Loucy (cell line): ENCODE measurements around the gene IL12RB2.

Experiments
- H2AFZ ChIP-seq: fragments of 200-600 bp; sonication (generic); 2 replicates; pipeline ENCODE4 v1.6.0; 2016; ENCODE audit warnings: antibody characterized with exemption, mild to moderate bottlenecking, low read length, moderate library complexity
- H3F3A ChIP-seq: fragments of 200-600 bp; 2 replicates; pipeline ENCODE4 v1.6.0; 2016; ENCODE audit warnings: antibody characterized with exemption, low read depth, mild to moderate bottlenecking
- H3K27me3 ChIP-seq: fragments of 200-600 bp; sonication (generic); 2 replicates; pipeline ENCODE4 v1.6.1; 2014; ENCODE audit warnings: low read length, mild to moderate bottlenecking; ENCODE audit not compliant: insufficient read depth, poor library complexity, severe bottlenecking
- H3K36me3 ChIP-seq: fragments of 200-600 bp; sonication (generic); 2 replicates; pipeline ENCODE4 v1.6.1; 2016; ENCODE audit warnings: low read length; ENCODE audit not compliant: insufficient read depth
- H3K4me1 ChIP-seq: fragments of 200-600 bp; sonication (generic); 2 replicates; pipeline ENCODE4 v1.5.1; 2014; ENCODE audit warnings: low read length, mild to moderate bottlenecking; ENCODE audit not compliant: insufficient read depth, poor library complexity, severe bottlenecking
- H3K4me2 ChIP-seq: fragments of 200-600 bp; sonication (generic); 2 replicates; pipeline ENCODE4 v1.6.0; 2014; ENCODE audit warnings: antibody characterized with exemption, low read length, low read depth, mild to moderate bottlenecking; ENCODE audit not compliant: poor library complexity, severe bottlenecking
- H3K4me3 ChIP-seq: fragments of 200-600 bp; sonication (generic); 2 replicates; pipeline ENCODE4 v1.5.1; 2014; ENCODE audit warnings: low read length, mild to moderate bottlenecking, mixed read lengths; ENCODE audit not compliant: poor library complexity, severe bottlenecking
- H3K79me2 ChIP-seq: fragments of 200-600 bp; sonication (generic); 2 replicates; pipeline ENCODE4 v1.6.1; 2014; ENCODE audit warnings: low read length; ENCODE audit not compliant: insufficient read depth
- H3K9ac ChIP-seq: fragments of 200-600 bp; sonication (generic); 2 replicates; pipeline ENCODE4 v1.6.0; 2014; ENCODE audit warnings: mild to moderate bottlenecking, low read depth, low read length, moderate library complexity; ENCODE audit not compliant: poor library complexity, severe bottlenecking
- H3K9me2 ChIP-seq: fragments of 200-600 bp; sonication (generic); replicated peaks from 2 replicates; pipeline ENCODE4 v1.6.1; 2016; ENCODE audit warnings: low read depth, low read length, mixed read lengths
- H3K9me3 ChIP-seq: fragments of 200-600 bp; sonication (generic); 2 replicates; pipeline ENCODE4 v1.6.1; 2014; ENCODE audit warnings: mild to moderate bottlenecking, antibody characterized with exemption, low read length, low read depth; ENCODE audit not compliant: insufficient read depth
- H4K20me1 ChIP-seq: fragments of 200-600 bp; sonication (generic); 2 replicates; pipeline ENCODE4 v1.6.0; 2014; ENCODE audit warnings: antibody characterized with exemption, low read length, mild to moderate bottlenecking; ENCODE audit not compliant: insufficient read depth, poor library complexity, severe bottlenecking
- CTCF ChIP-seq: fragments of 200-600 bp; sonication (generic); conservative IDR thresholded peaks from 2 replicates; pipeline ENCODE4 v1.5.1; 2014; ENCODE audit warnings: mild to moderate bottlenecking, antibody characterized with exemption, low read length
- EZH2phosphoT487 ChIP-seq: fragments of 200-600 bp; IDR thresholded peaks from 2 replicates; pipeline ENCODE4 v1.6.1; 2018; ENCODE audit warnings: antibody characterized with exemption, mild to moderate bottlenecking, moderate library complexity, borderline replicate concordance

Gene IL12RB2

GRCh38 chr1:67359592-67359991, 51.9 kb downstream of the IL12RB2 start:
- H3K79me2 ChIP-seq, result no peaks in the 10 kb centered on the region
- H3K36me3 ChIP-seq, result no peaks in the 10 kb centered on the region
- no peak for TF ChIP-seq CTCF
- TF ChIP-seq EZH2phosphoT487, result no peak

GRCh38 chr1:67361641-67362040, 54.0 kb downstream of the IL12RB2 start:
- H3K27me3 ChIP-seq, result no peaks in the 10 kb centered on the region
- TF ChIP-seq EZH2phosphoT487 (no peak), CTCF (no peak)
- no peak overlapping the region for H3K9ac ChIP-seq
- no peaks in the 10 kb centered on the region for H3K4me1 ChIP-seq
- H3F3A ChIP-seq, result no peaks in the 10 kb centered on the region
- H3K9me2 ChIP-seq, result no peaks in the 10 kb centered on the region
- no peaks in the 10 kb centered on the region for H3K9me3 ChIP-seq
- no peak overlapping the region for H3K4me3 ChIP-seq
- no peaks in the 10 kb centered on the region for H4K20me1 ChIP-seq
- no peaks in the 10 kb centered on the region for H3K79me2 ChIP-seq
- no peaks in the 10 kb centered on the region for H3K36me3 ChIP-seq
- H2AFZ ChIP-seq, result no peak overlapping the region
- H3K4me2 ChIP-seq, result no peak overlapping the region

More at GRCh38 chr1:67359592-67359991, 51.9 kb downstream of the IL12RB2 start:
- Histone ChIP-seq H3K9ac (no peak overlapping the region), H3F3A (no peaks in the 10 kb centered on the region), H2AFZ (no peak overlapping the region), H3K9me3 (no peaks in the 10 kb centered on the region), H3K4me1 (no peaks in the 10 kb centered on the region), H3K27me3 (no peaks in the 10 kb centered on the region), H4K20me1 (no peaks in the 10 kb centered on the region), H3K4me3 (no peak overlapping the region), H3K9me2 (no peaks in the 10 kb centered on the region), H3K4me2 (no peak overlapping the region)

- no peaks in the 10 kb centered on the region for H3K79me2 ChIP-seq
These were observed 59.8 kb downstream of the IL12RB2 start for GRCh38 chr1:67367370-67368045.

More at GRCh38 chr1:67367370-67368045, 59.8 kb downstream of the IL12RB2 start:
- H4K20me1 ChIP-seq, result no peaks in the 10 kb centered on the region
- H3F3A ChIP-seq, result no peaks in the 10 kb centered on the region
- H3K27me3 ChIP-seq, result no peaks in the 10 kb centered on the region
- no peak overlapping the region for H3K4me3 ChIP-seq
- no peak overlapping the region for H3K4me2 ChIP-seq
- H3K4me1 ChIP-seq, result no peaks in the 10 kb centered on the region
- H3K36me3 ChIP-seq, result no peaks in the 10 kb centered on the region
- TF ChIP-seq EZH2phosphoT487 (no peak), CTCF (no peak)
- no peak overlapping the region for H2AFZ ChIP-seq
- no peak overlapping the region for H3K9ac ChIP-seq
- H3K9me3 ChIP-seq, result no peaks in the 10 kb centered on the region
- H3K9me2 ChIP-seq, result no peaks in the 10 kb centered on the region
